ENCODE results near the gene PPARA. TPM values are rescaled to one million over a fixed set of nuclear protein-coding genes. Genes with fewer than 3 reads are reported as not detected.

Gene PPARA
- total and polyA plus RNA-seq, 9 of the 15 experiments (the other 6 are each of a cell fraction or from before 2014, with no cell fraction given) = 0.64 to 5.3 (median 3.5) TPM

GRCh38 chr22:46132830-46133587 lies 17.3 kb upstream of the PPARA start (continued):
- TF ChIP-seq, protein P1, sequence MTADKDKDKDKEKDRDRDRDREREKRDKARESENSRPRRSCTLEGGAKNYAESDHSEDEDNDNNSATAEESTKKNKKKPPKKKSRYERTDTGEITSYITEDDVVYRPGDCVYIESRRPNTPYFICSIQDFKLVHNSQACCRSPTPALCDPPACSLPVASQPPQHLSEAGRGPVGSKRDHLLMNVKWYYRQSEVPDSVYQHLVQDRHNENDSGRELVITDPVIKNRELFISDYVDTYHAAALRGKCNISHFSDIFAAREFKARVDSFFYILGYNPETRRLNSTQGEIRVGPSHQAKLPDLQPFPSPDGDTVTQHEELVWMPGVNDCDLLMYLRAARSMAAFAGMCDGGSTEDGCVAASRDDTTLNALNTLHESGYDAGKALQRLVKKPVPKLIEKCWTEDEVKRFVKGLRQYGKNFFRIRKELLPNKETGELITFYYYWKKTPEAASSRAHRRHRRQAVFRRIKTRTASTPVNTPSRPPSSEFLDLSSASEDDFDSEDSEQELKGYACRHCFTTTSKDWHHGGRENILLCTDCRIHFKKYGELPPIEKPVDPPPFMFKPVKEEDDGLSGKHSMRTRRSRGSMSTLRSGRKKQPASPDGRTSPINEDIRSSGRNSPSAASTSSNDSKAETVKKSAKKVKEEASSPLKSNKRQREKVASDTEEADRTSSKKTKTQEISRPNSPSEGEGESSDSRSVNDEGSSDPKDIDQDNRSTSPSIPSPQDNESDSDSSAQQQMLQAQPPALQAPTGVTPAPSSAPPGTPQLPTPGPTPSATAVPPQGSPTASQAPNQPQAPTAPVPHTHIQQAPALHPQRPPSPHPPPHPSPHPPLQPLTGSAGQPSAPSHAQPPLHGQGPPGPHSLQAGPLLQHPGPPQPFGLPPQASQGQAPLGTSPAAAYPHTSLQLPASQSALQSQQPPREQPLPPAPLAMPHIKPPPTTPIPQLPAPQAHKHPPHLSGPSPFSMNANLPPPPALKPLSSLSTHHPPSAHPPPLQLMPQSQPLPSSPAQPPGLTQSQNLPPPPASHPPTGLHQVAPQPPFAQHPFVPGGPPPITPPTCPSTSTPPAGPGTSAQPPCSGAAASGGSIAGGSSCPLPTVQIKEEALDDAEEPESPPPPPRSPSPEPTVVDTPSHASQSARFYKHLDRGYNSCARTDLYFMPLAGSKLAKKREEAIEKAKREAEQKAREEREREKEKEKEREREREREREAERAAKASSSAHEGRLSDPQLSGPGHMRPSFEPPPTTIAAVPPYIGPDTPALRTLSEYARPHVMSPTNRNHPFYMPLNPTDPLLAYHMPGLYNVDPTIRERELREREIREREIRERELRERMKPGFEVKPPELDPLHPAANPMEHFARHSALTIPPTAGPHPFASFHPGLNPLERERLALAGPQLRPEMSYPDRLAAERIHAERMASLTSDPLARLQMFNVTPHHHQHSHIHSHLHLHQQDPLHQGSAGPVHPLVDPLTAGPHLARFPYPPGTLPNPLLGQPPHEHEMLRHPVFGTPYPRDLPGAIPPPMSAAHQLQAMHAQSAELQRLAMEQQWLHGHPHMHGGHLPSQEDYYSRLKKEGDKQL (CRISPR knock-in tag; IDR thresholded peaks at IDR 0.05; ENCODE audit: borderline replicate concordance) = no peak
- TF ChIP-seq PHB (CRISPR knock-in tag; IDR thresholded peaks at IDR 0.05) (no peak), BCLAF1 (IDR thresholded peaks at IDR 0.05; ENCODE audit: borderline replicate concordance in 1 of 2, control insufficient read depth in 1 of 2, low read depth in 2 of 2, low read length in 1 of 2) (no peak), DDX20 (tag; IDR thresholded peaks at IDR 0.05; ENCODE audit: low read depth) (no peak), SETDB1 (IDR thresholded peaks at IDR 0.05; ENCODE audit: low read length) (no peak), PCBP1 (IDR thresholded peaks at IDR 0.05; ENCODE audit: low read depth, low read length, poor library complexity, severe bottlenecking) (no peak), ZBED1 (IDR thresholded peaks at IDR 0.05) (no peak), ZSCAN29 (IDR thresholded peaks at IDR 0.05) (no peak)

Data from K562 (cell line).